ENCODE data around the gene HSPB8. TPM values are rescaled to one million over a fixed set of nuclear protein-coding genes. Genes with fewer than 3 reads are reported as not detected.

HSPB8 gene
- total and polyA plus RNA-seq, 2 of the 8 experiments (the other 6 are each of a cell fraction or from before 2014, with no cell fraction given), result 11.7 to 28.2 TPM

DNA sequence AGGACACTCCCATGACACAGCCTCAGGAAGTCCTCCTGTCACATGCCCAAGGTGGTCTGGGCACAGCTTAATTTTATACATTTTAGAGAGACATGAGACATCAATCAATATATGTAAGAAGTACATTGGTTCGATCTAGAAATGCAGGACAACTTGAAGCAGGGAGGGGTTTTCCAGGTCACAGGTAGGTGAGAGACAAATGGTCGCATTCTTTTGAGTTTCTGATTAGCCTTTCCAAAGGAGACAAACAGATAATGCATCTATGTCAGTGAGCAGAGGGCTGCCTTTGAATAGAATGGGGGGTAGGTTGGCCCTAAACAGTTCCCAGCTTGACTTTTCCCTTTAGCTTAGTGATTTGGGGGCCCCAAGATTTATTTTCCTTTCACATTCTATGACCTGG, 2.5 kb downstream of the HSPB8 start (continued):
- TF ChIP-seq, protein P1, sequence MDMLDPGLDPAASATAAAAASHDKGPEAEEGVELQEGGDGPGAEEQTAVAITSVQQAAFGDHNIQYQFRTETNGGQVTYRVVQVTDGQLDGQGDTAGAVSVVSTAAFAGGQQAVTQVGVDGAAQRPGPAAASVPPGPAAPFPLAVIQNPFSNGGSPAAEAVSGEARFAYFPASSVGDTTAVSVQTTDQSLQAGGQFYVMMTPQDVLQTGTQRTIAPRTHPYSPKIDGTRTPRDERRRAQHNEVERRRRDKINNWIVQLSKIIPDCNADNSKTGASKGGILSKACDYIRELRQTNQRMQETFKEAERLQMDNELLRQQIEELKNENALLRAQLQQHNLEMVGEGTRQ (IDR thresholded peaks at IDR 0.05; ENCODE audit: low read length), result no peak

Data from H1 (cell line).